ENCODE data around the gene CCNF.

Gene CCNF

DNA sequence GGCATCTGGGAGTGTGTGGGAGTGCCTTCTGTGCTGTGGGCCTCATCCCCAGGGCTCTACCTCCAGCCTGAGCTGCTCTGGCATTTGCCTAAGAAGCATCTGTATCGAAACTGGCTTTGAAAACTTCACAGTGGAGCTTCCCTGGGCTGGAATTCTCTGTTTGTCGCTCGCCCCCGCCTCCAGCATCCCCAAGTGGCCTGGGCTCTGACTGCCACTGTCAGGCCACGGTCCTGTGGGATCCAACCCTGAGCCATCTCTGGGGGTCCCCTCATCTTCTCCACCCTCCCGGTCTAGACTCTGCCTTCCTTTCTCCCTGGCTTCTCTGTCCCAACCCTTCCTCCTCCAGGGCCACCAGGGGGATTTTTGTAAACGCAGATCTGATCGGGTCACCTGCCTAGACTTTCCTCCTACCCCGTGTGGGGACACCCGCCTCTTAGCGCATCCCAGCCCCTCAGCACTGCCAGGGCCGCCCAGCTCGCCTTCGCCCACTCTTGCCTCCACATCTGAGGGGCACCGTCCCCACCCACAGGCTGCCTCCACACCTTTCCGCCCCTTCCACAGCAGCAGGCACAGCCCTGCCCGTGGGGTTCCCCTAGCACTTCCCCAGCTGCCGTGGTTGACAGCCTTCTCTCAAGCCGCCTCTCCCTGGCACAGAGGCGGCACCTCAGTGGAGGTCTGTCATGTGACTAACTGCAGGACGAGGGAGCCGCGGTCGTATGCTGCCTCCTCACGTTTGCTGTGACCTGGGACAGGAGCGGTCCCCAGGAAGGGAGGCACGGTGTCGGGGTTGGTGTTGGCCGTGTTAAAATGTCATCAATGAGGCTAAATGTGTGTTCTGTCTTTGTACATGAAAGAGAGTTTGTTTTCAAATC is 57.6 kb downstream of the CCNF start:
- TF ChIP-seq, protein P1, sequence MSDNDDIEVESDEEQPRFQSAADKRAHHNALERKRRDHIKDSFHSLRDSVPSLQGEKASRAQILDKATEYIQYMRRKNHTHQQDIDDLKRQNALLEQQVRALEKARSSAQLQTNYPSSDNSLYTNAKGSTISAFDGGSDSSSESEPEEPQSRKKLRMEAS (IDR thresholded peaks at IDR 0.05), result no peak
- TF ChIP-seq, protein P2, sequence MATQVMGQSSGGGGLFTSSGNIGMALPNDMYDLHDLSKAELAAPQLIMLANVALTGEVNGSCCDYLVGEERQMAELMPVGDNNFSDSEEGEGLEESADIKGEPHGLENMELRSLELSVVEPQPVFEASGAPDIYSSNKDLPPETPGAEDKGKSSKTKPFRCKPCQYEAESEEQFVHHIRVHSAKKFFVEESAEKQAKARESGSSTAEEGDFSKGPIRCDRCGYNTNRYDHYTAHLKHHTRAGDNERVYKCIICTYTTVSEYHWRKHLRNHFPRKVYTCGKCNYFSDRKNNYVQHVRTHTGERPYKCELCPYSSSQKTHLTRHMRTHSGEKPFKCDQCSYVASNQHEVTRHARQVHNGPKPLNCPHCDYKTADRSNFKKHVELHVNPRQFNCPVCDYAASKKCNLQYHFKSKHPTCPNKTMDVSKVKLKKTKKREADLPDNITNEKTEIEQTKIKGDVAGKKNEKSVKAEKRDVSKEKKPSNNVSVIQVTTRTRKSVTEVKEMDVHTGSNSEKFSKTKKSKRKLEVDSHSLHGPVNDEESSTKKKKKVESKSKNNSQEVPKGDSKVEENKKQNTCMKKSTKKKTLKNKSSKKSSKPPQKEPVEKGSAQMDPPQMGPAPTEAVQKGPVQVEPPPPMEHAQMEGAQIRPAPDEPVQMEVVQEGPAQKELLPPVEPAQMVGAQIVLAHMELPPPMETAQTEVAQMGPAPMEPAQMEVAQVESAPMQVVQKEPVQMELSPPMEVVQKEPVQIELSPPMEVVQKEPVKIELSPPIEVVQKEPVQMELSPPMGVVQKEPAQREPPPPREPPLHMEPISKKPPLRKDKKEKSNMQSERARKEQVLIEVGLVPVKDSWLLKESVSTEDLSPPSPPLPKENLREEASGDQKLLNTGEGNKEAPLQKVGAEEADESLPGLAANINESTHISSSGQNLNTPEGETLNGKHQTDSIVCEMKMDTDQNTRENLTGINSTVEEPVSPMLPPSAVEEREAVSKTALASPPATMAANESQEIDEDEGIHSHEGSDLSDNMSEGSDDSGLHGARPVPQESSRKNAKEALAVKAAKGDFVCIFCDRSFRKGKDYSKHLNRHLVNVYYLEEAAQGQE (IDR thresholded peaks at IDR 0.05; ENCODE audit: low read depth), result no peak
- no peak for TF ChIP-seq ZBTB7A (IDR thresholded peaks at IDR 0.05; ENCODE audit: low read depth)
- no peak for TF ChIP-seq NFIC (IDR thresholded peaks at IDR 0.05)
- no peak for TF ChIP-seq CEBPB (IDR thresholded peaks at IDR 0.05)
- no peak for TF ChIP-seq TCF12 (IDR thresholded peaks at IDR 0.05; ENCODE audit: low read depth)
- no peak for TF ChIP-seq TEAD4 (IDR thresholded peaks at IDR 0.05)
- TF ChIP-seq FOXM1 (IDR thresholded peaks at IDR 0.05; ENCODE audit: borderline replicate concordance, low read depth), result no peak

DNA sequence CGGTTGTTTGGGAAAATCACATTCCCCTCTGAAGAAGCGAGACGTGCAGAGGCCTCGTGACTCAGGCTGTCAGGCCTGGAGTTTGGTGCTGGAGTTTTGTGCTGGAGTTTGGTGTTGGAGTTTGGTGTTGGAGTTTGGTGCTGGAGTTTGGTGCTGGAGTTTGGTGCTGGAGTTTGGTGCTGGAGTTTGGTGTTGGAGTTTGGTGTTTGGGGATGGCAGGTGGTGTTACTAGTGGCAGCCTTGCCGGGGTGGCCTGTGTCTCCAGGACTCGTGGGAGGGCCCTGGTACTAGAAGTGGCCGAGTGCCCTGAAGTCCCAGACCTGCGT is 58.2 kb downstream of the CCNF start:
- TF ChIP-seq EP300 (IDR thresholded peaks at IDR 0.05; ENCODE audit: borderline replicate concordance), result no peak
- no peak for TF ChIP-seq TEAD4 (IDR thresholded peaks at IDR 0.05)
- TF ChIP-seq YY1 (IDR thresholded peaks at IDR 0.05; ENCODE audit: low read depth), result no peak
- TF ChIP-seq, protein P2 (IDR thresholded peaks at IDR 0.05; ENCODE audit: low read depth), result no peak
- no peak for TF ChIP-seq ZBTB7A (IDR thresholded peaks at IDR 0.05; ENCODE audit: low read depth)
- TF ChIP-seq, protein P3, sequence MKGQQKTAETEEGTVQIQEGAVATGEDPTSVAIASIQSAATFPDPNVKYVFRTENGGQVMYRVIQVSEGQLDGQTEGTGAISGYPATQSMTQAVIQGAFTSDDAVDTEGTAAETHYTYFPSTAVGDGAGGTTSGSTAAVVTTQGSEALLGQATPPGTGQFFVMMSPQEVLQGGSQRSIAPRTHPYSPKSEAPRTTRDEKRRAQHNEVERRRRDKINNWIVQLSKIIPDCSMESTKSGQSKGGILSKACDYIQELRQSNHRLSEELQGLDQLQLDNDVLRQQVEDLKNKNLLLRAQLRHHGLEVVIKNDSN (IDR thresholded peaks at IDR 0.05), result no peak
- no peak for TF ChIP-seq EGR1 (IDR thresholded peaks at IDR 0.05)
- TF ChIP-seq, protein P1 (IDR thresholded peaks at IDR 0.05), result no peak
- no peak for TF ChIP-seq NFIC (IDR thresholded peaks at IDR 0.05)
- no peak for TF ChIP-seq TAF1 (IDR thresholded peaks at IDR 0.05; ENCODE audit: low read depth)
- TF ChIP-seq RAD21 (IDR thresholded peaks at IDR 0.05; ENCODE audit: low read depth), result no peak
- TF ChIP-seq CREB1 (IDR thresholded peaks at IDR 0.05; ENCODE audit: low read depth), result no peak
- TF ChIP-seq CEBPB (IDR thresholded peaks at IDR 0.05), result no peak

DNA sequence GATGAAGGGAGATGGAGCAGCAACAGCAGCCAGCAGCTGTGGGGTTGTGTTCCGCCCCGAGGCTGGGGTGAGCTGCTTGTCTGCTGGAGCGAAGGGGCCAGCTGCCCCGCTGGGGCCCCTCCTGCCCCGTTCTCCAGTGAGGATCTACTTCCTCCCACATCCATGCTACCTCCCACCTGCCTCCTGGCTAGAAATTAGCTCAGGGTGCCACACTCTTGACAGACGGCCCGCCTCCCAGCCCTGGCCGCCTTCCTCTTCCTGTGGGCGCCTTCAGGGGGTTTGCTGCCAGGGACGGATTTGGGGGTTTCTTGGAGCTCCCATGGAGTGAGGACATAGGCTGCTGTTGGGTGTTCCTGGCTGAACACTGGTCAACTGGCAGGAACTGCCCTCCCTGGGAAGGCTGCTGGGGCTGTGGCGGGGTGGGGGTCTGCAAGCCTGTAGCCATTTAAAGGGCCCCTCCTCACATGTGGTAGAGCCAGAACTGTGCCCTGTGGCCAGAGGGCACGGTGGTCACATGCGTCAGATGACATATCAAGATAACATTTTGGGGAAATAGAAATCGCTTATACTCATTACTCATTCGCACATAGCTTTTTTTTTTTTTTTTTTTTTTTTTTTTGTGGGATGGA is 58.8 kb downstream of the CCNF start:
- TF ChIP-seq EP300 (IDR thresholded peaks at IDR 0.05; ENCODE audit: borderline replicate concordance), result no peak
- TF ChIP-seq YY1 (IDR thresholded peaks at IDR 0.05; ENCODE audit: low read depth), result no peak
- TF ChIP-seq, protein P1 (IDR thresholded peaks at IDR 0.05), result no peak
- no peak for TF ChIP-seq TCF12 (IDR thresholded peaks at IDR 0.05; ENCODE audit: low read depth)
- TF ChIP-seq, protein P2 (IDR thresholded peaks at IDR 0.05; ENCODE audit: low read depth), result no peak
- TF ChIP-seq CREB1 (IDR thresholded peaks at IDR 0.05; ENCODE audit: low read depth), result no peak
- no peak for TF ChIP-seq ZBTB7A (IDR thresholded peaks at IDR 0.05; ENCODE audit: low read depth)
- no peak for TF ChIP-seq NFIC (IDR thresholded peaks at IDR 0.05)
- TF ChIP-seq, protein P3 (IDR thresholded peaks at IDR 0.05), result no peak
- no peak for TF ChIP-seq TEAD4 (IDR thresholded peaks at IDR 0.05)
- no peak for TF ChIP-seq CEBPB (IDR thresholded peaks at IDR 0.05)
- TF ChIP-seq TAF1 (IDR thresholded peaks at IDR 0.05; ENCODE audit: low read depth), result no peak
- no peak for TF ChIP-seq EGR1 (IDR thresholded peaks at IDR 0.05)
- no peak for TF ChIP-seq RAD21 (IDR thresholded peaks at IDR 0.05; ENCODE audit: low read depth)
- TF ChIP-seq FOXM1 (IDR thresholded peaks at IDR 0.05; ENCODE audit: borderline replicate concordance, low read depth), result no peak
